ENCODE measurements around the gene CTSD.

- TF ChIP-seq FOXM1 (IDR thresholded peaks at IDR 0.05; ENCODE audit: borderline replicate concordance): no peak
- no peak for TF ChIP-seq ELF4 (IDR thresholded peaks at IDR 0.05)
- TF ChIP-seq HDGF (IDR thresholded peaks at IDR 0.05; ENCODE audit: borderline replicate concordance): no peak
- TF ChIP-seq L3MBTL2 (conservative IDR thresholded peaks at IDR 0.05): no peak
- TF ChIP-seq FOXA1 (IDR thresholded peaks at IDR 0.05): no peak
- TF ChIP-seq SP1 (IDR thresholded peaks at IDR 0.05): no peak
- TF ChIP-seq, protein P1, sequence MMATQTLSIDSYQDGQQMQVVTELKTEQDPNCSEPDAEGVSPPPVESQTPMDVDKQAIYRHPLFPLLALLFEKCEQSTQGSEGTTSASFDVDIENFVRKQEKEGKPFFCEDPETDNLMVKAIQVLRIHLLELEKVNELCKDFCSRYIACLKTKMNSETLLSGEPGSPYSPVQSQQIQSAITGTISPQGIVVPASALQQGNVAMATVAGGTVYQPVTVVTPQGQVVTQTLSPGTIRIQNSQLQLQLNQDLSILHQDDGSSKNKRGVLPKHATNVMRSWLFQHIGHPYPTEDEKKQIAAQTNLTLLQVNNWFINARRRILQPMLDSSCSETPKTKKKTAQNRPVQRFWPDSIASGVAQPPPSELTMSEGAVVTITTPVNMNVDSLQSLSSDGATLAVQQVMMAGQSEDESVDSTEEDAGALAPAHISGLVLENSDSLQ (IDR thresholded peaks at IDR 0.05): no peak
- no peak for TF ChIP-seq SUZ12 (IDR thresholded peaks at IDR 0.05)
Measured at GRCh38 chr11:1744891-1745700, 18.6 kb downstream of the CTSD start.

All from HEK293T (cell line).